Activated CD4-positive, CD25-positive, alpha-beta regulatory T cell treated with anti-CD3 and anti-CD28 coated beads, Interleukin-2, amount 50 U/mL, for 24 hours (primary cell): ENCODE data around the gene RNH1.
"Not testable (repeated sequence)": the region's sequence is repeated elsewhere in the genome, so short reads cannot be mapped to it uniquely, and the experiment has no call there.

Source experiments
- ATAC-seq, 2 donors: fragments of 150-1000 bp; cut with Tn5 transposase; one replicate each; pipeline ENCODE4 v1.10.0; 2021; ENCODE audit warnings: mild to moderate bottlenecking in 1 of 2, moderate library complexity in 1 of 2

Gene RNH1

GRCh38 chr11:473962-474785, 32.9 kb downstream of the RNH1 start:
- no peak for ATAC-seq

GRCh38 chr11:473415-473814, 33.6 kb downstream of the RNH1 start:
- ATAC-seq: no peak

- ATAC-seq: no peak
Observed at GRCh38 chr11:472816-473215, 34.2 kb downstream of the RNH1 start.

GRCh38 chr11:472272-472671, 34.8 kb downstream of the RNH1 start:
- no peak for ATAC-seq

GRCh38 chr11:471468-472145, 35.4 kb downstream of the RNH1 start:
- no peak for ATAC-seq

- no peak for ATAC-seq
Observed at GRCh38 chr11:469684-470560, 37.1 kb downstream of the RNH1 start.

GRCh38 chr11:469026-469683, 37.9 kb downstream of the RNH1 start:
- not testable (repeated sequence) for ATAC-seq

- no peak for ATAC-seq
Observed at GRCh38 chr11:468493-468892, 38.5 kb downstream of the RNH1 start.

GRCh38 chr11:468036-468435, 39.0 kb downstream of the RNH1 start:
- no peak for ATAC-seq

GRCh38 chr11:465896-466530, 41.0 kb downstream of the RNH1 start:
- ATAC-seq: no peak

GRCh38 chr11:464316-464715, 42.7 kb downstream of the RNH1 start:
- no peak for ATAC-seq

GRCh38 chr11:462107-462890, 44.7 kb downstream of the RNH1 start:
- no peak for ATAC-seq

- ATAC-seq: no peak
Observed at GRCh38 chr11:461626-462025, 45.4 kb downstream of the RNH1 start.

- no peak for ATAC-seq
Observed at GRCh38 chr11:460331-461199, 46.5 kb downstream of the RNH1 start.

GRCh38 chr11:459511-460220, 47.4 kb downstream of the RNH1 start:
- no peak for ATAC-seq

- ATAC-seq: no peak
Observed at GRCh38 chr11:457111-457760, 49.8 kb downstream of the RNH1 start.

GRCh38 chr11:456533-456932, 50.5 kb downstream of the RNH1 start:
- ATAC-seq: peak; percentile 69 to 82

GRCh38 chr11:455566-456147, 51.4 kb downstream of the RNH1 start:
- ATAC-seq: no peak
